Fibroblast of skin of scalp (primary cell): ENCODE data around the gene NKD2.

Source experiments
- DNase-seq: peaks from one replicate; pipeline ENCODE4 v3.0.0-alpha.2; 2013

NKD2 gene

DNA sequence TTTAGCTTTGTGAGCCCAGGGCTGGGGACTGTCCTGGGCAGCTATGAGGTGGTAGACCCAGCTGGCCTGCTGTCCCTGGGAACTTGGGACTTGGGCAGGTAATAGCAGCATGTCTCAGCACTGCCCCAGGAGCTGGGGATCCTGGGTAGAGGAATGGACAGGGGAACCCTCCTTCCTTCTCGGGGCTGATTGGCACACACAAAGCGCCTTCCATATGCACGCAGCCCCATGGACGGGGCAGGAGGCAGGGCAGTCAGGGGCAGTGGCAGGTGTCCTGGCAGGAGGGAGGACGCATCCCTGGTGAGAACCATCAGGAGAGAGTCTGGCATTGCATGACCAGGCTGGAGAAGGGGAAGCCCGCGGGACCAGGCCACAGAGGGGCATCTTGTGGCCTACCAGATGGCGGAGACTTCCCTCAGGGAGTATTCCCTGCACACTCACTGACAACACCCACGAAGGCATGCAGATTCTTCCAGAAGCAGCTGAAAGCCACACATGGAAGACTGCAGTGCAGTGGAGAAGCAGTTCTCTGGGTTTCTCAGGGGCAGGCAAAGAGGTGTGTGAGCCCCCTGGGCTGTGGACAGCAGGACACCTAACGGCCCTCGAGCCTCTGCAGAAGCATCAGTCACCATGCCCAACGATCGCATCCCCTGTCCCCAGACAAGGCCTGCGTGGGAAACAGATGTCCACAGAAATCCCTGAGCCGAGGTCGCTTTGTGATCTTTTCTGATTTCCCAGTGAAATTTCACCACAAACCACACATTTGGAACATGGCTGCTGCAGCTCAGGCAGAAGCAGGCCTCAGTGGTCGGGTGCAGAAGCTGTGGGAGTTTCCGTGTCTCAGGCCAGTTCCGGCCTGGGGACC is 7.0 kb upstream of the NKD2 start:
- DNase-seq = no peak

GRCh38 chr5:1002271-1002546 is 6.4 kb upstream of the NKD2 start:
- DNase-seq = no peak

DNA sequence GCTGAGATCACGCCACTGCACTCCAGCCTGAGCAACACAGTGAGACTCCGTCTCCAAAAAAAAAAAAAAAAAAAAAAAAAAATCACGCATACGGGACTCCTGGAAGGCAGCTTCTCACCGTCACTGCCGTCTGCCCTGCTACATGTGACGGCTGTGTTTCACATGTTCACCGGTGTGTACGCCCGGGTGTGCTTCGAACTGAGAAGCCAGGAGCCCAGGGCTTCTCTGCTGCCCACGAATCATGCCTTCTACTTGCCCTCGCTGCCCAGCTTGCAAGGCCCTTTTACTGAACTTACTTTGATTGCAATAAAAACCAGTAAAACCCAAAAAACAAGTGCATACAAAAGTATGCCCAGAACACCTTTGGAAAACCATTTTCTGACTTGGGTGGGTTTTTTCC is 5.8 kb upstream of the NKD2 start:
- no peak for DNase-seq

- DNase-seq = no peak
These were observed 5.2 kb upstream of the NKD2 start for GRCh38 chr5:1003296-1003937.

DNA sequence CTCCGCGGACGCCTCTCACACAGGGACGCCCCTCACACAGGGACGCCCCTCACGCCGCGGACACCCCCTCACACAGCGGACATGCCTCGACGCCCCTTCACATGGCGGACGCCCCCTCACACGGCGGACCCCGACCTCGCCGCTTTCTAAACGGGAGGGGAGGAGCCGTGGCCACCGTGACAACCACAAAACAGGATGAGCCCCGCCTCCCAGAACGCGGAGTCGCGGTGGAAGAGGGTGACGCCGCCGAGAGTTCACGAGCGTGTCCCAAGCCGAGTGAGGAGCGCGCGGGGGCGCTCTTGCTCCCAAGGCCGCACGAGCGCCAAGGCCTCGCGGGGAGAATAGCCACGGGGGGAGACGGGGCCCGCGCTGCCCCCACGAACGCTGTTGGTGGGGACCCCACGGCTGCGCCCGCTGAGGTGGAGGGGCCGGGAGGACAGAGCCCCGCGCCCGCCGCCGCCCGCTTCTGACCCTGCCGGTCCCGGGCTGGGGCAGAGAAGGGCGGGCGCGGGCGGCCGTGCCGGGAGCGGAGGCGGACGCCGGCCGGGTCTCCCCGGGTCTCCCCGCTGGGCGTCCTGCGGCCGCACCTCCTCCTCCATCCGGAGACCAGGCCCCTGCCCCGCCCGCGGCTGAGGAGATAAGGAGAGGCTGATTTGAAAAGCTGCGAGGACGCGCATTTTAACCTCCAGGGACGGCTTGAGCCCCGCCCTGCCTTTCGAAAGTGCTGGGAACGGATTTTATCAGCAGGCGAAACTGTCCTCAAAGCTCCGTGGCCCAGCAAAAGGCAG is 3.9 kb upstream of the NKD2 start:
- peak; percentile 27 for DNase-seq

DNA sequence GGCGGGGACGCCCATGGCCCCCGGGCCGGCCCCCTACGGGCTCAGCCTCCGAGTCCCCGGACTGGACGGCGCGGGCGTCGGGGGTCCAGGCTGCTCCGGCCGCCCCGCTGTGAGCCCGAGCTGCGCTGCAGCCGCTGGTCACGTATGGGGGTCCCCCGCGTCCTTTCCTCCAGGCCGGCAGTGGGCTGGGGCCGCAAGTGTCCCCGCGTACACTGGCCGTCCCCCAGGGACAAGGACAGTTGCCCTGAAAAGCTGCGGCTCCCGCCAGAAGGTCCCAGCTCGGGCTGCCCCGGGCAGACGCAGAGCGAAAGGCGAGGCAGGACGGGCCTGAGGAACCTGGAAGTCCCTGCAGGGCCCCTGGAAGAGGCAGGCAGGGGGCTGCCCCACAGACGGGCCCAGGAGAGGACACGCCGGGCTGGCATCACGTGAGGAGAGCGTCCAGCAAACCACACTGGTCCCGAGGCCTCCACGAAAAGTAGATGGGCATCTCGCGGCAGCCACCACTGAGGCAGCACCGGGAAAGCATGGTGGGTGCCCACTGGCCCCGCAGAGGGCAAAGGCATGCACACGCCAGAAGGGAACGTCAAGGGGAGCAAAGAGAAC is 3.3 kb upstream of the NKD2 start:
- DNase-seq = no peak

- DNase-seq = no peak
These were observed 2.5 kb upstream of the NKD2 start for GRCh38 chr5:1005904-1006655.

GRCh38 chr5:1006656-1007071 is 1.9 kb upstream of the NKD2 start:
- DNase-seq = no peak

DNA sequence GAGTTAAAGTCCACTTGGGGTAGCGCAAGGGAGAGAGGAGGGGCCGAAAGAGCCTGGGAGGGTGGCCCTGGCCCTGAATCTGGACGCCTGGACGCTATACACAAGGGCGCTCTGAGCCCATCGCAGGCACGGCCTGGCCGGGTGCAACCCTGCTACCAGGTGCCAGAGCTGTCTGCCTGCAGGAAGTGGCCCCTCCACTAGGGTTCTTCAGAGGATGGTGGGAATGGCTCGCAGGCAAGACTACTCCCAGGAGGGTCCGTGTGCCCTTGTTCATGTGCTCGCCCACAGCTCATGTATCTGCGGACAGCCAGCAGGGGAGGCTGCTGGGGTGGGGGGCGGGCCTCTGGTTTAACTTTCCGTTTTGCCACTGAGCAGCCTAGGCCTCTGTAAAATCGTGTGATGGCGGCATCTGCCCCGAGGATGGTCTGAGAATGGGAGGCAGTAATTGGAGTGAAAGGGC is 1.4 kb upstream of the NKD2 start:
- no peak for DNase-seq

DNA sequence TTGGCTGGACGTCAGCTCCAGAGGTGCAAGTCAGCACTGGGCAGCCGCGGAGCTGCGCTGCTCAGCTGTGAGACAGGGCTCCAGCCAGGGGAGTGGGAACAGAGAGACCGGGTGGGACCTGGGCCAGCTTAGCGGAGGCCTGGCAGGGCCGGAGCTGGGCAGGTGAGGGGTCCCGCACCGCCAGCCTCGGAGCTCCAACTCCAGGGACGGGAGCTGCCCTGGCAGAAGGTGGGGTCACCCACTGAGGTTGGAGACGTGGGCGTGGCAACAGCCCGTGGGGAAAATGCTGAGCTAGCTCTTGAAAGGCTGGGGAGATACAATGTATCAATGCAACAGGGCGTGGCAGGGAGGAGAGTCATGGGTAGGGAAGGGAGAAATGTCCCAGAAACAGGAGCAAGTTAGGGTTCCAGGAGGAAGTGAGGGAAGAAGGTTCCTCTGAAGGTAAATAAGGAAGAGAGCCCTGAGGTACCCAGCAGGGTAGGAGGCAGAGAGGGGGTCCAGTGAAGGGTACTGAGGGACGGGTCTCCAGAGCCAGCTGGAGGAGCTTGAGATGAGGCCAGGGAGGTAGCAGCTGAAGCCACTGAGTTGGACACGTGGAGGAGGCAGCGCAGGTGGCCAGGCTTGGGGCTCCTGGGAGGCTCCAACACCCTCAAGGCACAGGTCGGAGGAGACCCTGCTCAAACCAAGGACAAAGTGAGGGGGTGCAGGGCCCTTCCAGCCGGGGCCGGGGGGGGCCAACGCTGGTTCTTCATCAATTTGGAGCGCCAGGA is 736 bp upstream of the NKD2 start:
- no peak for DNase-seq

DNA sequence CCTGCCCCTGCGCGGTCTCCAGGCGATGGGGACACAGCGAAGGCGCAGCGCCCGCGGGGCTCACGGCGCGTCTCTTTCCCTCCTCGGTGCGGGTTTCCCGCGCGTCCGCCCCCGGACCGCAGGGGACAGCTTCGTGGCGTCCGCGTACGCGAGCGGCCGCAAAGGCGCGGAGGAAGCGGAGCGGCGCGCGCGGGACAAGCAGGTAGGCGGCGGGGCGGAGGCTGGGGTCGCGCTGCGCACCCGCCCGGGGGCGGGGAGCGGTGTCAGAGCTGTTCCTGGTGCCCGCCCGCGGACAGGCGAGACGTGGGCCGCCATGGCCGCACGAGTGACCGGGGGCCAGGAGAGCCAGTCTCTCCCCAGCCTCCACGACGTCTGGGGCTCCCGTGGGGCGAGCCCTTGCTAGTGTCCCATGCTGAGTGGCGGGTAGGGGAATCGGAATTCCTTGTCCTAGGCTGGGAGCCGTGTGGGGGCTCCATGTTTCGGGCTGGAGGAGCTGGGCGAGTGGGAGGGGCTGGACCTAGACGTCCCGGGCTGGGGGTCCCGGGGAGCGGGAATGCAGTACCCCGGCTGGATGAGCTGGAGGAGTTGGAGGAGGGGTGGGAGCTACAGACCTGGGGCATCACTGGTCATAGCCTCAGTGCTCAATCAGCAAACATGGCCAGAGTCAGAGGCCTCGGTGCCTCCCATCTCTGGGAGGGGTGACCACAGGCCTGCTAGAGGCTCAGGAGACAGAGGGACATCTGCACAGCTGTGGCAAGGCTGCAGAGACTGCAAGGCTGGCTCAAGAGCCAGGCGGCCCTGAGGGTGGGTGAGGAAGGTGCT is 968 bp downstream of the NKD2 start:
- DNase-seq = no peak

GRCh38 chr5:1010181-1010510 is 1.5 kb downstream of the NKD2 start:
- no peak for DNase-seq

- DNase-seq = no peak
These were observed 2.0 kb downstream of the NKD2 start for GRCh38 chr5:1010641-1011046.

DNA sequence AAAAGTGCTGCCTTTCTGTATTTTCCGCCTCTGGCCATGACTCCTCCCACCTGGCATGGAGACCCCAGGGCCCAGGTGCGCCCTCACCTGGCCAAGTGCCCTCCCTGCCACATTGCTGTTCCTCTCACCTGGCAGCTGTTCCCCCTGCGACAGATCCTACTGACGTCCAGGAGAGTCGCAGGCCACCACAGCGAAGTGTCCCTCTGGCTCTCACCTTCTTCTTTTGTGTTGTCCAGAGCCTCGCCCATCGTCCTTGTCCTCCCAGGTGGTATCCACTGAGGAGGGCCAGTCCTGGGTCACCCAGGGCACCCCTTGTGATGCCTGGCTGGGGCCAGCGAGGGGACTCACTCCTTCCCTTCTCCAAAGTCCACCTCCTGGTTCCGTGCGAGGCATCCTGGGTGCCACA is 2.6 kb downstream of the NKD2 start:
- DNase-seq = no peak

DNA sequence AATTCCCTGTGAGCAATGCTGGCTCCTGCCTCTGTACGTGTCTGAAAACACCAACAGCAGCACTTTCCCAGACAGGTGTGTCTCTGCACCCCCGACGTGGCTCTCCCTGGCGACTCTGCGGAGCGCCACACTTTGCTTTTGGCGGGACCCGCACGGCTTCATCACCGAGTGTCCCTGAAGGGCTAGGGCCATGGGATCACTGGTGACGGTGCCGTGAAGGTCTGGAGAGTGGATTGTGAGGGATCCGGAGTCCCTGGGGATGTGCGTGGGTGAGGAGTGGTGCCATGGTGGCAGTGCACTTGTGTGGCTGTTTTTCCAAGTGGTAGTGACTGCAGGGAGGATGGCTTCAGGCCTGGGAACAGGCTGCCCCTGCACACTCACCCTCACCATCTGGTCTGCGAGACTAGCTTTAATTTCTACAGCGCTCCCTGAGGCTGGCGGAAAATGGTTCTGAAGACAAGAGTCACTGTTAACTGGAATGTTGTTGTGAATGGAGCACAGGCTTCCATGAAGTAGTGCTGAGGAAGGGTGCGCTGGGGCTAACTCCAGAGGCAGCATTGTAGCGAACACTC is 3.2 kb downstream of the NKD2 start:
- DNase-seq = no peak

GRCh38 chr5:1012313-1012841 is 3.8 kb downstream of the NKD2 start:
- no peak for DNase-seq

DNA sequence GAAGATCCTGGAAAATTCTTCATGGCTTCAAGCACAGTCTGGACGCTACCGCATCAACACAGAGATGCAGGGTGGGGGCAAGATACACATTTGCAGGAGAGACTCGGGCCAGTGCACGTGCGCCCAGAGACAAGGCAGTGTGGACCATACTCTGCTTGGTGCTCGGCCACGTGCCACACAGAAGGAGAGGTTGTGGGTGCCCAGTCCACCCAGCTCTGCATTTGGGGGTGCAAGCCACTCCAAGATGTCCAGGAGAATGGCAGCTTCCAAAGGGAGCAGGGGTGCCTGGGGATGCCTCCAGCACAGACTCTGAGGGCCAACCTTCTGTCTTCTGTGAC is 4.3 kb downstream of the NKD2 start:
- DNase-seq = no peak

DNA sequence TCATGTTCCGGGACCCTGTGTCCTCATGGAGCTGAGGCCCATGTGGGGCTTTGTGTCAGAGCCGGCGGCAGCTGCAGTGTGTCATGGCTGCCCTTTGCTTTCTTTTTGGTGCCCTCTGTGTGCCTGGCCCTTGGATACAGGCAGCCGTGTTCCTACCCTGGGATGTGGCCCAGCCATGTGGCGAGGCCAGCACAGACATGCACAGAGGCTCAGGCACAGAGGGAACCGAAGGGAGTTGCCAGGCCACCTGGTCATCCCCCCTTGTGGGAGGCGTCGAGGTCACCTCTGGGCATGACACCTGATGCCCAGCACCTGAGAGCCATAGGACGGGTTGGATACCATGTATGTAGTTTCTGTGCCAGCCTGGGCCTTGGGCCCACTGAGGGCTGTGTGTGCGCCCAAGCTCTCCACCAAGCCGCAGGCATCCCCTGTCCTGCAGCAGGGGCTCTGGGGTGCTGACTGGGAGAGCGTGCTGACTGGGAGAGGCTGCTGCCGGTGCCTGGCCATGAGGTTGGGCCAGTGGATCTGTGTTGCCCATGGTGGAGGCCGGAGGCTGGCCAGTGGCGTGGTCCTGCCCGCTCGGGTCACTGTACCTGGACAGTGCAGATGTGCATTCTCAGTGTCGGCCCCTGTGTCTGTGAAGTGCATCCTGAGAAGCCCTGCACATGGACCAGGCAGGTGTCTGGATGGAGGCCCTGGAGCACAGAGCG is 4.8 kb downstream of the NKD2 start:
- DNase-seq = no peak

DNA sequence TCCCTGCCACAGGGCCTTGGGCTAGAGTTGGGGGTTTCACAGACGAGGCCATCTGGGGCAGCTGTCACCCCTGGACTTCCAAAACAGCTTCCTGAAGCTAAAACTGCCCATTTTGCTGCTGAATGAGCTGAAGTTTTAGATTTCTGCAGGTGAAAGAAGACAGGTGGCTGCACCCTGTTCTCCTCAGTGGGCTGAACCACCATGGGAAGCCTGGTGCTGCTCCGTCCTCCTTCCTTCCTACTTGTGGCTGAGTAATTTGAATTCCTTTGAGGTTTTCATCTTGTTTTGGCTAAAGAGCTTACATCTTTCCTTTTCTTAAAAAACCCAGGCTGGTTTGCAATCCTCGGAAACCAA is 5.3 kb downstream of the NKD2 start:
- no peak for DNase-seq

GRCh38 chr5:1014346-1014745 is 5.7 kb downstream of the NKD2 start:
- no peak for DNase-seq
